AG04449 (cell line): ENCODE measurements around the gene KCNAB3.

Experiments used
- CTCF ChIA-PET: fragments of 350-600 bp; formaldehyde crosslinking; extraction: SDS; loops from one replicate; lab custom pipeline; 2021; ENCODE audit warnings: antibody characterized with exemption; lab: Yijun Ruan, JAX
- POLR2A ChIA-PET: fragments of 400-600, 350-600 bp; formaldehyde crosslinking; extraction: SDS; loops from one replicate; lab custom pipeline; 2020; ENCODE audit warnings: antibody characterized with exemption, inconsistent platforms; lab: Yijun Ruan, JAX
- DNase-seq: peaks from one replicate; pipeline ENCODE4 v3.0.0-alpha.2; 2010; ENCODE audit warnings: low read depth, low spot score
- H3K4me3 ChIP-seq: 2 replicates; pipeline ENCODE4 v1.5.1; 2011; ENCODE audit warnings: low read depth, mild to moderate bottlenecking, control low read depth, low read length
- TF ChIP-seq, protein P1 (sequence below): IDR thresholded peaks from one replicate; pipeline ENCODE4 v1.5.1; 2011; ENCODE audit warnings: mild to moderate bottlenecking, moderate library complexity, low read length, control low read depth, inconsistent platforms; ENCODE audit not compliant: insufficient read depth; ENCODE audit errors: missing control alignments

KCNAB3 gene

DNA sequence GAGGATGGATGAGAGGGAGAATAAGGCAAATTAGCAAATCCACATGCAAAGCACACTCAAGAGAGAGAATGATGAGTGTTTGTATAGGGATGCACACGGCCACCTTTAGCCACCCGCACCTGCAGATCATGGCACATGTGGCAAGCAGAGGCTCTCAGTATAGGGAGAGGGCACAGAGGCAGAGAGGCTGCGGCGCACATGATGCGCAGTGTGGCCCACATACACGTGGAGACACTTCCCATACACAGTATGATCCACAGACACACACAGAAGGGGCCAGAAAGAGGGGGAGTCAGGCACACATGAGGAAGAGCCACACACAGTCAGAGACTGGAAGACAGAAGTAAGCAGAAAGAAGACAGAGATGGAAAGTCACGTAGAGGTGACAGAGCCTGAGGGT is 47.6 kb downstream of the KCNAB3 start:
- ChIA-PET POLR2A (no interaction called here), CTCF (interaction anchor here (1.2 to 1.5 kb wide), 4 partner anchors 11 to 108 kb away, joined by 5 to 9 read pairs (median 8); no protein-coding TSS in a partner anchor)
- DNase-seq = no peak
- TF ChIP-seq, protein P1, sequence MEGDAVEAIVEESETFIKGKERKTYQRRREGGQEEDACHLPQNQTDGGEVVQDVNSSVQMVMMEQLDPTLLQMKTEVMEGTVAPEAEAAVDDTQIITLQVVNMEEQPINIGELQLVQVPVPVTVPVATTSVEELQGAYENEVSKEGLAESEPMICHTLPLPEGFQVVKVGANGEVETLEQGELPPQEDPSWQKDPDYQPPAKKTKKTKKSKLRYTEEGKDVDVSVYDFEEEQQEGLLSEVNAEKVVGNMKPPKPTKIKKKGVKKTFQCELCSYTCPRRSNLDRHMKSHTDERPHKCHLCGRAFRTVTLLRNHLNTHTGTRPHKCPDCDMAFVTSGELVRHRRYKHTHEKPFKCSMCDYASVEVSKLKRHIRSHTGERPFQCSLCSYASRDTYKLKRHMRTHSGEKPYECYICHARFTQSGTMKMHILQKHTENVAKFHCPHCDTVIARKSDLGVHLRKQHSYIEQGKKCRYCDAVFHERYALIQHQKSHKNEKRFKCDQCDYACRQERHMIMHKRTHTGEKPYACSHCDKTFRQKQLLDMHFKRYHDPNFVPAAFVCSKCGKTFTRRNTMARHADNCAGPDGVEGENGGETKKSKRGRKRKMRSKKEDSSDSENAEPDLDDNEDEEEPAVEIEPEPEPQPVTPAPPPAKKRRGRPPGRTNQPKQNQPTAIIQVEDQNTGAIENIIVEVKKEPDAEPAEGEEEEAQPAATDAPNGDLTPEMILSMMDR = no peak
- no peak overlapping the region for H3K4me3 ChIP-seq

DNA sequence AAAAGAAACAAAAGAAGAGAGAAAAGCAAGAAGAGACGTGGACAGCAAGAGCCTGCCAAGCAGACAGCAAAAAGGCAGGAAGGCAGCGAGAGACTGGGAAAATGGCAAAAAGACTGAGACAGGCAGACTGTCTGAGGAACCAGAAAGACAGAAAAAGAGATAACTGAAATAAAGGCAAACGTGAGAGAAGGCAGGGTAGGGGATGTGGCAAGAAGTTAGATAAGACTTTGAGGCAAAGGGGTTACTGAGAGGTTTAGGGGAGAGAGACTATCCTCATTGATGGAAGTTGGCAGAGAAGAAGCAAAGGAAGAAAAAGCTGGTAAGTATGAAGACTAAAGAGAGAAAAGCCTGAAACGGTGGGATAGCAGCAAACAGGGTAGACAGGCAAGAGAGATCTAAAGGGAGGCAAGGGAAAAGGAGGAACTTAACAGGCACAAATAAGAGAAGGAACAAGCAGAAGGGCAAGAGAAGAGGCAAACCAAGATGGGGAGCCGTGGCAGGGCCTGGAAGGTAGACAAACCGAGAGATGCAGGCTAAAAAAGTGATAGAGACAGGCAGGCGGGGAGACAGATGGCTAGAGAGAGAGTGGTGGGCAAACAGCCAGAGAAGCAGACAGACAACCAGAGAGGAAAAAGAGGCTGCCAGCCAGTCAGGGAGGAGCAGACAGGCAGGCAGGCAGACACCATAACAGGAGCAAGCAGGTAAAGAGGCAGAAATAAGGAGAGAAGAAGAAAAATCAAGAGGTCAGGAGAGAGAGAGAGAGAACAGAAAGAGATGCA is 48.2 kb downstream of the KCNAB3 start:
- CTCF ChIA-PET = no interaction called here
- no peak for DNase-seq
- TF ChIP-seq, protein P1 = no peak
- POLR2A ChIA-PET = no interaction called here
- H3K4me3 ChIP-seq = no peak overlapping the region

DNA sequence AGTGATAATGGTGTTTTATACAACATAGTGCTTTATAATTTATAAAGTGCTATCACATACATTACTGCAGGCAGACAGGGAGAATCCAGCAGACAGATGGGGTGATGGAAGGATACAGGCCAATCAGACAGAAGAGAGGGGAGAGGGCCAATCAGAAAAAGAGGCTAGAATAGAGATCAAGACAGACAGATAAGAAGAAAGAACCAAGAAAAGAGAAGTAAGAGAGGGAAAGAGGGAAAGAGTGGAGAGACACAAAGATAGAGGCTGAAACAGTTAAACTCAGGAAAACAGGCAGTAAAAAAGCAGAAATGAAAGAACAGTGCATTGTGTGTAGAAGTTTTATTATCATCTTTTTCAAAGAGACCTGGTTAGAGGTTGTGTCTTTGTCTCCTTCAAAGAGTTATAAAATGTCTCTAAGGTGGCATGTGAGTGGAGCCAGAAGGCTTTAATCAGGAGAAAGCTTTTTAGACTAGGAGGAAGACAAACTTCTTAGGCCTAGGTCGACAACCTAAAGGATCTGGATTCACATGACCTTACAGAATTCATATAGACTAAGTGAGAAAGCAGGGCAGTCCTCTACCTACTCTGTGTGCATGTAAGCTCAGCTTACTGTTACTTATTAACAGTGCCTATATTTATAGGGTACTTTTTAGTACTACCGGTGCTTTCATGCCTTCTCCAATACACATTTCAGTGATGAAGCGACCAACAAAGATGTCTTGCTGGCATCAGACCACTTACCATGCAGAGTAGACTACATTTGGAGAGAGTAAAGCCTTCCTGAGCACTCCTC is 49.4 kb downstream of the KCNAB3 start:
- TF ChIP-seq, protein P1 = no peak
- H3K4me3 ChIP-seq = no peak overlapping the region
- ChIA-PET POLR2A (interaction anchor here (1.1 kb wide), 1 partner anchor 307 kb away, joined by 3 read pairs; no protein-coding TSS in a partner anchor), CTCF (no interaction called here)
- no peak for DNase-seq

DNA sequence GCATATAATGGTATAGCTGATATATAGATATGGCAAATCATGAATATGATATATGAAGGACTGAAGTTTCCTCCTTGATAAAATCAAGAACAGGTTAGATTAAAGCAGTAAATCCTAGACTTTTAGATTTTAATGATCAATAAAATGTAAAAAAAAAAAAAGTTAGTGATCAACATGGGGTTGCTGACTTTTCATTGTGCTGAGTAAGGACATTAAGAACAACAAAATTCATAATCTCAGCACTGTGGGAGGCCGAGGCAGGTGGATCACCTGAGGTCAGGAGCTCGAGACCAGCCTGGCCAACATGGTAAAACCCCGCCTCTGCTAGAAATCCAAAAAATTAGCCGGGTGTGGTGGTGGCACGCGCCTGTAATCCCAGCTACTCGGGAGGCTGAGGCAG is 51.4 kb downstream of the KCNAB3 start:
- no peak for DNase-seq
- no peak overlapping the region for H3K4me3 ChIP-seq
- CTCF ChIA-PET = interaction anchor here (1.0 to 1.1 kb wide), 2 partner anchors 22 to 112 kb away, joined by 3 to 4 read pairs; no protein-coding TSS in a partner anchor
- POLR2A ChIA-PET = no interaction called here
- TF ChIP-seq, protein P1 = no peak

DNA sequence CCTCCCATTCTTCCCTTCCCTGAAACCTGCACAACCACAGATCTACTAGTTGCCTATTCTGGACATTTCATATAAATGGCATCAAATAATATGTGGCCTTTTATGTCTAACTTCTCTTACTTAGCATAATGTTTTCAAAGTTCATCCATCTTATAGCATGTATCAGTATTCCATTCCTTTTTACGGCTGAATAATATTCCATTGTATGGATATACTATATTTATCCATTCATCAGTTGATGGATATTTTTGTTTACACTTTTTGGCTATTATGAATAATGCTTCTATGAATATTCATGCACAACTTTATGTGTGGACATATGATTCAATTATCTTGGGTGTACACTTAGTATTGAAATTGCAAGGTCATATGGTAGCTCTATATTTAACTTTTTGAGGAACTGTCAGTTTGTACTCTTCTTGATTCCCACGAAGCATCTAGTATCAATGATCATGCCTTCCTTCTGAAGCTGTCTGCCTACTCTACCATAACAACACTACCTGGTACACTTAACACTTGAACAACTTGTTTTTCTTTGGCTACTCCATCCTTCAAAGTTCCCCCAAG is 53.8 kb downstream of the KCNAB3 start:
- POLR2A ChIA-PET = no interaction called here
- no peak for DNase-seq
- CTCF ChIA-PET = interaction anchor here (1.0 to 2.3 kb wide), 6 partner anchors 12 to 114 kb away, joined by 3 to 10 read pairs (median 4); no protein-coding TSS in a partner anchor
- TF ChIP-seq, protein P1 = no peak
- H3K4me3 ChIP-seq = no peak overlapping the region

DNA sequence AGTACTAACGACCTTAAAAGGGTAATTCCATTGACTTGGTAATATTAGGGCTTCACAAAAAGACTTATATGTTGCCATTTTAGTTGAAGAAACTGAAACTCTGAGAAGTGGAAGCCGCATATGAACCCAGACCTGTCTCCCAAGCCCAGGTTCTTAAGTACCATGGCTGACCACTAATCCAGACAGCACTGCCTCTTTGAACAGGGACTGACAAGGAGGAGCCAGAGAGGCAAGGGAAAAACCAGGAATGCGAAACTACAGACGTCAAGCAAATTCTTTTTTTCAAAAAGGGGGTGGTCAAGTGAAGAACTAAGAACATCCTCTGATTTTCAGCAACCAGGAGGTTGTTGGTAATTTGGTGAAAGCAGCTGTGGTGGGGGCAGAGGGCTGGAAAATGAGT is 56.6 kb downstream of the KCNAB3 start:
- TF ChIP-seq, protein P1 = no peak
- DNase-seq = no peak
- H3K4me3 ChIP-seq = no peak overlapping the region
- ChIA-PET CTCF (interaction anchor here (1.1 to 2.0 kb wide), 3 partner anchors 10 to 168 kb away, joined by 3 to 10 read pairs (median 4); no protein-coding TSS in a partner anchor), POLR2A (no interaction called here)
